GM21737 (cell line): ENCODE measurements around the gene ZBTB20.

ENCODE experiments used
- ATAC-seq: cut with Tn5 transposase; IDR thresholded peaks from one replicate; pipeline ENCODE4 v1.9.1; 2021; ENCODE audit warnings: mild to moderate bottlenecking, moderate library complexity; ENCODE audit not compliant: unreplicated experiment

ZBTB20 gene

GRCh38 chr3:114435386-114436115 is 711.5 kb downstream of the ZBTB20 start:
- ATAC-seq: no peak

- no peak for ATAC-seq
Measured at GRCh38 chr3:114432310-114432709, 714.8 kb downstream of the ZBTB20 start.

GRCh38 chr3:114428044-114428595 is 719.0 kb downstream of the ZBTB20 start:
- no peak for ATAC-seq

GRCh38 chr3:114427285-114428043 is 719.6 kb downstream of the ZBTB20 start:
- ATAC-seq: no peak

- no peak for ATAC-seq
Measured at GRCh38 chr3:114424337-114424736, 722.8 kb downstream of the ZBTB20 start.

- ATAC-seq: no peak
Measured at GRCh38 chr3:114421204-114421603, 725.9 kb downstream of the ZBTB20 start.

- no peak for ATAC-seq
Measured at GRCh38 chr3:114420072-114420471, 727.0 kb downstream of the ZBTB20 start.

- ATAC-seq: peak; percentile 65
Measured at GRCh38 chr3:114418724-114419543, 728.2 kb downstream of the ZBTB20 start.

GRCh38 chr3:114418107-114418506 is 729.0 kb downstream of the ZBTB20 start:
- ATAC-seq: peak; percentile 78

- peak; percentile 14 for ATAC-seq
Measured at GRCh38 chr3:114417675-114418074, 729.4 kb downstream of the ZBTB20 start.

- ATAC-seq: no peak
Measured at GRCh38 chr3:114417265-114417664, 729.8 kb downstream of the ZBTB20 start.

GRCh38 chr3:114411811-114412803 is 735.0 kb downstream of the ZBTB20 start:
- no peak for ATAC-seq

GRCh38 chr3:114411190-114411668 is 735.9 kb downstream of the ZBTB20 start:
- ATAC-seq: no peak

GRCh38 chr3:114408736-114409670 is 738.1 kb downstream of the ZBTB20 start:
- ATAC-seq: no peak

- no peak for ATAC-seq
Measured at GRCh38 chr3:114406922-114407321, 740.2 kb downstream of the ZBTB20 start.

GRCh38 chr3:114406286-114406685 is 740.8 kb downstream of the ZBTB20 start:
- no peak for ATAC-seq

GRCh38 chr3:114405202-114405990 is 741.7 kb downstream of the ZBTB20 start:
- no peak for ATAC-seq

GRCh38 chr3:114404590-114404989 is 742.5 kb downstream of the ZBTB20 start:
- ATAC-seq: no peak
